ENCODE data around the gene TMEM123.
"Not testable (repeated sequence)": the region's sequence is repeated elsewhere in the genome, so short reads cannot be mapped to it uniquely, and the experiment has no call there.

TMEM123 gene

GRCh38 chr11:102390667-102391465 is 61.7 kb downstream of the TMEM123 start:
- DNase-seq, result peak; percentile 60

GRCh38 chr11:102389253-102389652 is 63.3 kb downstream of the TMEM123 start:
- DNase-seq, result no peak

- no peak for DNase-seq
These were observed 65.4 kb downstream of the TMEM123 start for GRCh38 chr11:102387043-102387781.

DNA sequence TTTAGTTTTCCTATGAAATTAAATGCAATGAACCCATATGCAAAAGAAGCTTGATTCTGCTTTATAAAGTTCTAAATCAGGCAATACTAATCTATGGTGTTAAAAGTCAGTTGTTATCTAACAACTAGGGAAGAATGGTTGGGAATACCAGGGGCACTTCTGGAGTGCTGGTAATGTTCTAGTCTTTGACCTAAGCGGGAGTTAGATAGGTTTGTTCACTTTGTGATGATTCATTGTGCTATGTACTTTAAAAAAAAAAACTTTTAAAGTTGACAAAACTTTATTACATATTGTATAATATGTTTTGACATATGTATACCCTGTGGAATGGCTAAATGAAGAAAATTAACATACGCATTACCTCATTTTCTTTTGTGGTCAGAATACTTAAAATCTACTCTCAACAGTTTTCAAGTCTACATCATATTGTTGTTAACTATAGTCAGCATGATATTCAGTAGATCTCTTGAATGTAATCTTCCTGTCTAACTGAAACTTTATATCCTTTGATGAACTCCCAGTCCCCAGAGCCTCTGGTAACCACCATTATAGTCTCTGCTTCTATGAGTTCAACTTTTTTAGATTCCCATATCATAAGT is 66.3 kb downstream of the TMEM123 start:
- DNase-seq, result no peak

DNA sequence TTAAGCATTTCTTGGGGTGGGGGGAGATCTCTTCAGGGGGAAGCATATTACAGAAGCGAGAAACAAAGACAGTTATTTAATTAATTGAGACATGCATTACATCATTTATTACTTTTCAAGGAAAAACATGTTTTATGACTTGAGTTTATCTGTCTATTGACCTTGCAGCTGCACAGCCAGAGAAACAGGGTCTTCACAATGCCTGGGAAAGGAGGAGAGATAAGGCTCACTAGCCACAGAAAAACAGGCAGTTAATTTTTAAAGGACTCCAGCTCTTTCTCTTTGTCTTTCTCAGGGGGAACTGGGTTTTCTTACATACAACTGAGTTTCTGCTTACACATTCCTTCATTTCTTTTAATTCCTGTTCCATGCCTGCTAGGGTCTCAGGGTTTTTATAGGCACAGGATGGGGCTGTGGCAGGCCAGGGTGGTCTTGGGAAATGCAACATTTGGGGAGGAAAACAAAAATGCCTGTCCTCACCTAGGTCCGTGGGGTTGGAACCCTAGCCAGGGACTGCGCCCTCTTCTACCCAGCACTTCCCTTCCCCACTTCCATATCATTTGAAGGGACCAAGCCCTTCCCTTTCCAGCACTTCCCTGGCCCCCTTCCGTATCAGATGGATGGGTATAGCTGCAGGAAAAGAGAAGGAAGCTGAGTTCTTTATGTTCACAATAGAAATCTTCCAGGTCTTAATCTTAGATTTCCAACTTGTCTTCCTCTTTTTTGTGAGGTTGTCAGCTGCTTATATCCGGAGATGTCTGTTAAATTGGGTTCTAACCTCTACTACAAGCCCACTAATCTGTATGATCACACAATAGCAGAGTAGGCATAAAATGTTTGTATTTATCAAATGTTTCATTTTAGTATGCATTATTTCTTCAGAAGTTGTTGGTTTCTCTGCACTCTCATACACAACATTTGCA is 67.2 kb downstream of the TMEM123 start:
- DNase-seq, result no peak

DNA sequence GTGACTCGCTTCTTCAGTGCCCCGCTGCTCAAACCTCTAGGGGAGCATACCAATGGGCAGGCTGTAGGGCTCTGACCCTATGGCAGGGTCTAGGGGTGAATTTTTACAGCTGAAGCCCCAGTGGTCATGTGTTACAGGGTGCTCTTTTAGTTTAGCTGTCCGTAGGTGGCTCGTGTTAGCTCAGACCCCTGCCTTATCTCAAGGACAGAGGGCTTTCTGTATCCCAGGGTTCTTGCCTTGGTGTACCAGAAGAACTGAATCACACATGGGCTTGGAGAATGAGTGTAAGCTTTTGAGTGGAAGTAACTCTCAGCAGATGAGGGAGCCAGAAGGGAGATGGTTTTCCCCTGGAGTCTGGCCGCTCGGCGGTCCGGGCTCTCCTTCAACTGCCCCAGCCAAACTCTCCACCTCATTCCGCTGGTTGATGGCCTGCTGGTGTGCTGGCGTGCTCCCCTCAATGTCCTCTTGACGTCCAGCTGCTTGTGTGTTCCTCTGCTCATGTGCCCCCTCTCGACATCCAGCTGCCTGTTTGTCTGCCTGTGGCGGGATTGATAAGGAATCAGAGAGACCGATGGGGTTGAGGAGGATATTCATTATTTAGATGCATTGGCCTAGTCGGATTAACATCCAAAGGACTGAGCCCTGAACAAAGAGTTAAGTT is 68.0 kb downstream of the TMEM123 start:
- DNase-seq, result no peak

- no peak for DNase-seq
These were observed 68.7 kb downstream of the TMEM123 start for GRCh38 chr11:102383839-102384238.

- DNase-seq, result no peak
These were observed 70.2 kb downstream of the TMEM123 start for GRCh38 chr11:102382384-102382783.

GRCh38 chr11:102378818-102379217 is 73.7 kb downstream of the TMEM123 start:
- DNase-seq, result no peak

DNA sequence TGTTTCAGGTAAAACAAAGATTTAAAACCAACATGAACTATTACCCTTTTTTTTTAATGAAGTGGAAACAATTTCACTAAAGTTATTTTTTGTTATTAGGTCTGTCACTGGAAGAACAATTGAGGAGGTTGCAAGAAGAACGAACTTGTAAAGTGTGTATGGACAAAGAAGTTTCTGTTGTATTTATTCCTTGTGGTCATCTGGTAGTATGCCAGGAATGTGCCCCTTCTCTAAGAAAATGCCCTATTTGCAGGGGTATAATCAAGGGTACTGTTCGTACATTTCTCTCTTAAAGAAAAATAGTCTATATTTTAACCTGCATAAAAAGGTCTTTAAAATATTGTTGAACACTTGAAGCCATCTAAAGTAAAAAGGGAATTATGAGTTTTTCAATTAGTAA is 74.7 kb downstream of the TMEM123 start:
- DNase-seq, result no peak

DNA sequence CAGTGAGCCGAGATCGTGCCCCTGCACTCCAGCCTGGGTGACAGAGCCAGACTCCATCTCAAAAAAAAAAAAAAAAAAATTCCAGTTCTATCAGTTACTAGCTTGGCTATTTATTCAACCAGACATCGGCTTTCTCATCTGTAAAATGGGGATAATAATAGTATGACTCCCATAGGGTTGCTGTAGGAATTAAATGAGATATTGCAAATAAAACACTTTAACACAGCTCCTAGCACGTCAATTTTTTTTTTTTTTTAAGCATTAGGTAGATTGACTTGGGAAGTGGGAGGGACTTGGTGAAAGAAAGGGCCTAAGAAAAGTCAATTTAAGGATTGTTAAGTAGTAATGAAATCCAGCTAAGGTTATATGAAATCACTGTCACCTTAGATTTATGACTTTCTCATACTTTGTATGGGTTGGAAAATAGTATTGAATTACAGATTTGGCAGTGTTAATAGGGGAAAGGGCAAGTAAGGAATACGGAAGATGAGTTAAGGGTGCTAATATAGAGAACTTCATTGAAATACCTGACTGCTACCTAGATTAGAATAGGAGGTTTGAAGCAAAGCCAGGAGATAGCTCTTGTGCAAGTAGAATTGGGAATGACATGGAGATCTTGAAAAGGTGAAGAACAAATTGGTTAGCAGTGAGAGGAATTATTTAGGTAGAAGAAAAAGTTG is 76.7 kb downstream of the TMEM123 start:
- no peak for DNase-seq

DNA sequence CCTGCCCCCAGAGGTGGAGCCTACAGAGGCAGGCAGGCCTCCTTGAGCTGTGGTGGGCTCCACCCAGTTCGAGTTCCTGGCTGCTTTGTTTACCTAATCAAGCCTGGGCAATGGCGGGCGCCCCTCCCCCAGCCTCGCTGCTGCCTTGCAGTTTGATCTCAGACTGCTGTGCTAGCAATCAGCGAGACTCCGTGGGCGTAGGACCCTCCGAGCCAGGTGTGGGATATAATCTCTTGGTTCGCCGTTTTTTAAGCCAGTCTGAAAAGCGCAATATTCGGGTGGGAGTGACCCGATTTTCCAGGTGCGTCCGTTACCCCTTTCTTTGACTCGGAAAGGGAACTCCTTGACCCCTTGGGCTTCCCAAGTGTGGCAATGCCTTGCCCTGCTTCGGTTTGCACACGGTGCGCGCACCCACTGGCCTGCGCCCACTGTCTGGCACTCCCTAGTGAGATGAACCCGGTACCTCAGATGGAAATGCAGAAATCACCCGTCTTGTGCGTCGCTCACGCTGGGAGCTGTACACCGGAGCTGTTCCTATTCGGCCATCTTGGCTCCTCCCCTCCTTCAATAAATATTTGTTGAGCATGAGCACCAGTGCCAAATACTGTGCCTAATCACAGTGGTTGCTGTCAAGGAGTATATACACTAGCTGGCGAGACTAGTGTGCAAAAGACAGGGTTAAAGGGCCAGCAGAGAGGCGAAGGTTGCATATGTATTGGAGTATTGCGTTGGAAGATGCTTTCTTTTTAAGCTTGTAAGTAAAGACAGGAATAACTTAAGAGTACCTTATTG is 77.7 kb downstream of the TMEM123 start:
- not testable (repeated sequence) for DNase-seq

DNA sequence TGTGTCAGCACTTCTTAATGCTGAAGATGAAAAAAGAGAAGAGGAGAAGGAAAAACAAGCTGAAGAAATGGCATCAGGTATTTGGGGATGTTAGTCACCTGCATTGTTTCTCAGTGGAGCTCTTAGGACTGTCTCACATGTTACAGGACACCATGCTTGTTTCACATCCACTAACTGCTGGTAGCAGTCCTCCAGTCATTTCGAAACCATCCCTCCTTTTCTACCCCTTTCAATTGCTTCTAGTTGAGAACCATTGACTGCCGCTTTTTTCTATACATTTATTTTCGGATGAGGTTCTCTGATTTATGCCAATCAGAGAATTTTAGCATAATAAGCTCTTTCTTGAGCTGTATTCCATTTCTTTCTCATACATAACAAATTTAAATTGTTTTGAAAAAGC is 84.1 kb downstream of the TMEM123 start:
- no peak for DNase-seq

DNA sequence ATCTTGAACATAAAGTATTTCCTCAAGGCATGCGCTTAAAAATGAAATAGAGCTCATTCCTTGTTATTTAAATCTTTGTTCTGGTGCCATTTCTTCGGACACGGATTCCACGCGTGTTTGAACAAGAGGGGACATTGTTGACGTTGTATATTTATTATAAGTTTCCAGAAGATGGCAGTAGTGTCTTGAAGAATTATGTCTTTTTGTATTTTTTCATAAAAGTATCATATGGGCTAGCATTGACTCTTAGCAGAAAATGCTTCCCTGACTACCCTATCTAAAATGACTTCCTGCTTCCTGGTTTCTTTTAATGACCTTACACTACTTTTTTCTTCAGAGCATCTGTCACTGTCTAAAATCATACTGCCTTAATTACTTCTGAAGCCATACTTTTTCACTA is 85.2 kb downstream of the TMEM123 start:
- DNase-seq, result no peak

GRCh38 chr11:102364991-102365390 is 87.6 kb downstream of the TMEM123 start:
- no peak for DNase-seq

DNA sequence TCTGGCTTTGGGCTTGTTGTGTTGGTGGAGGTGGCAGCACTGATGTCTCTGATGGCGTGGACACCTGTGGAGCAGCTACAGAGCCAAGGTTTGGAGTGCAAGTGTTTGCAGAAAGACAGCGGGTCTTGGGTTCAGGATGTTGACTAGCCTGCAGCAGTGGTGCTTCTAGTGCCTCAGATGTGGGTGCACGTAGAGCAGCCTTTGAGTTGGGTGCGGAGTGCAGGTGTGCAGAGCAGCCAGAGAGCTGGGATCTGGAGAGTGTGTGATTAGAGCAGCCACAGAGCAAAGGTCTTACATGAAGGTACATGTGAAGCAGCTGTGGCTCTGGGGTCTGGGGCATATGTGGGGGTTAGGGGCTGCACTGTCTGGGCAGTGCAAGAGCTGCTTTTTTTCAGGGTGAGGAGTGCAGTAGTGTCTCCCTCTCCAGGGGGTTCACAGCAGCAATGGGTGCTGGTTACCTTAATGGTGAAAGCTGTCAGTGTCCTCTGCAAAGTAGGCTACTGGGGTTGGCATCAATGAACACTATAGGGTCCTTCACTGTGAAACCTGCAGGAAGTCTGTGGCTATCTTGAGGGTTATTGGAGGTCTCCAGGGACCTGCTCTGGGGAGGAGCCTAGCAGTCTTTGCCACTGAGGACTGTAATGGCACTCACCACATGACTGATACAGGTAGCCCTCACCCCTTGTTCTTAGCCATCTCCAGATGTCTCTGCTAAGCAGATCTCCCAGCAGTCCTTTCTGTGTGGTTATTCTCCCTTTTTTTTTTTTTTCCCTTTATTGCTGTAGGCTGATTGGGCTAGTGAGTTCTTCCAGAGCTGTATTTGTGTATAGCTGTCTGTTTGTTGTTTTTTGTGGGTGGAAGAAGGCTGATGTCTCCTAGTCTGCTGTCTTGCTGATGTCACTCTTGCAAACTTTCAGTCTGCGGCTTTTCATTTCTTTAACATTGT is 91.2 kb downstream of the TMEM123 start:
- DNase-seq, result no peak

- no peak for DNase-seq
These were observed 91.9 kb downstream of the TMEM123 start for GRCh38 chr11:102360681-102361080.

DNA sequence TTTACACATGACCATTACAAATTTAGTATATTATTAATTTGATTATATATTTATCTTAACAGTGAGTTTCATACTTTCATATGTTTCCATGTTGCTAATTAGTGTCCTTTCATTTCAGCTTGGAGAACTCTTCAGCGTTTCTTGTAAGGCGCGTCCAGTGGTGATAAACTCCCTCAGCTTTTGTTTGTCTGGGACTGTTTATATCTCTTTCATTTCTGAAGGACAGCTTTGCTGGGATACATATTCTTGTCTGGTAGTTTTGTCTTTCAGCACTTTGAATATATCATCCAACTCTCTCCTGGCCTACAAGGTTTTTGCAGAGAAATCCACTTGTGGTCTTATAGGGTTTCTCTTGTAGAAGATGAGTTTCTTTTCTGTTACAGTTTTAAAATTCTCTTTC is 93.2 kb downstream of the TMEM123 start:
- no peak for DNase-seq

DNA sequence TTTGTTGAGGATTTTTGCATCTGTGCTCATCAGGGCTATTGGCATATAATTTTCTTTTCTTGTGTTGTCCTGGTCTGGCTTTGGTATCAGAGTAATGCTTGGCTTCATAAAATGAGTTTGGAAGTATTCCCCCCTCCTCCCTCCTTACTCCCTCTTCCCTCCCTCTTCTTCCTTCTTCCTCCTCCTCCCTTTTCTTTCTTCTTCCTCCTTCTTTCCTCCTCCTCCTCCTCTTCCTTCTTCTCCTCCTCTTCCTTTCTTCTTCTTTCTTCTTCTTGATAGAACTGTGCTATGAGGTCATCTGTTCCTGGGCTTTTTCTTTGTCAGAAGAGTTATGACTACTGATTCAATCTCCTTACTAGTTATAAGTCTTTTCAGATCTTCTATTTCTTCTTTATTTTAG is 95.4 kb downstream of the TMEM123 start:
- no peak for DNase-seq
